Left ventricle myocardium inferior (tissue), 1 donor: ENCODE measurements around the gene AMOTL2. TPM values are rescaled to one million over a fixed set of nuclear protein-coding genes. Genes with fewer than 3 reads are reported as not detected.

Source experiments
- DNase-seq: peaks from one replicate; pipeline ENCODE4 v3.0.0-alpha.2; 2020
- H3K27ac ChIP-seq: fragments of 200-600 bp; replicated peaks from 2 replicates; pipeline ENCODE4 v1.8.0; 2021
- H3K27me3 ChIP-seq: fragments of 200-600 bp; 2 replicates; pipeline ENCODE4 v1.8.0; 2021; ENCODE audit warnings: low read depth
- H3K36me3 ChIP-seq: fragments of 200-600 bp; 2 replicates; pipeline ENCODE4 v1.8.0; 2021
- H3K4me1 ChIP-seq: fragments of 200-600 bp; 2 replicates; pipeline ENCODE4 v1.8.0; 2021
- H3K4me3 ChIP-seq: fragments of 200-600 bp; 2 replicates; pipeline ENCODE4 v1.8.0; 2021; ENCODE audit warnings: mild to moderate bottlenecking, moderate library complexity
- H3K9me3 ChIP-seq: fragments of 200-600 bp; replicated peaks from 2 replicates; pipeline ENCODE4 v1.8.0; 2021
- intact Hi-C: fragments of 100-400 bp; cut with micrococcal nuclease; formaldehyde crosslinking; loops from one replicate; pipeline ENCODE4 v1.11.0; 2022
- total RNA-seq: library from RNA; stranded (reverse); fragmentation: NEBNext Ultra II Directional; extraction: Animal tissue kit (Norgen Biotek cat#: 25700); gene quantifications from one replicate; pipeline ENCODE4 v1.2.1, GENCODE V29; 2021
- TF ChIP-seq, protein P1 (sequence below): fragments of 200-600 bp; IDR thresholded peaks from 2 replicates; pipeline ENCODE4 v1.8.0; 2021; ENCODE audit warnings: antibody characterized with exemption, mild to moderate bottlenecking, borderline replicate concordance
- donor health status: DM: no; HTN: yes; CAD: no; lungs with severe emphysema.

The AMOTL2 gene
- total RNA-seq, 1 donor from 2014 or later = 44.4 TPM

DNA sequence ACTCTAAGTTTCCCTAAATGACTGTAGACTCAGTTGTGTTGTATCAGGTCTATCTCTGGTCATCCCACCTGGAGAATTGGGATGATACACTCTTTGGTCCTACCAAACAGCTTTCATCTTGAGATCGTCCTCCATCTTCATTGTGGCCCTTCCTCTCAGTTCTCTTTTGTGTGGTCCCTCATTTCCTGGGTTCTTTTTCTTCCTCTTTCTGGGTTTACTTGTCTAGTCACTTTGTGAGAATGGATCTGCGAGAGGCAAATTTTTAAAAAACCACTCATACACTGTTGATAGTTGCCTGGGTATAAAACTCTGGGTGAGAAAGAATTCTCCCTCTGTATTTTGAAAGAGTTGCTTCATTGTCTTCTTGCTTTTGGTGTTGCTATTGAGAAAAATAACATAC is 6.0 kb upstream of the AMOTL2 start:
- Histone ChIP-seq H3K4me3 (no peak overlapping the region), H3K9me3 (no peaks in the 10 kb centered on the region), H3K36me3 (no peaks in the 10 kb centered on the region), H3K4me1 (peaks cover 24% of the 10 kb centered on the region), H3K27me3 (no peaks in the 10 kb centered on the region), H3K27ac (peak overlapping the region; percentile 21)
- TF ChIP-seq, protein P1, sequence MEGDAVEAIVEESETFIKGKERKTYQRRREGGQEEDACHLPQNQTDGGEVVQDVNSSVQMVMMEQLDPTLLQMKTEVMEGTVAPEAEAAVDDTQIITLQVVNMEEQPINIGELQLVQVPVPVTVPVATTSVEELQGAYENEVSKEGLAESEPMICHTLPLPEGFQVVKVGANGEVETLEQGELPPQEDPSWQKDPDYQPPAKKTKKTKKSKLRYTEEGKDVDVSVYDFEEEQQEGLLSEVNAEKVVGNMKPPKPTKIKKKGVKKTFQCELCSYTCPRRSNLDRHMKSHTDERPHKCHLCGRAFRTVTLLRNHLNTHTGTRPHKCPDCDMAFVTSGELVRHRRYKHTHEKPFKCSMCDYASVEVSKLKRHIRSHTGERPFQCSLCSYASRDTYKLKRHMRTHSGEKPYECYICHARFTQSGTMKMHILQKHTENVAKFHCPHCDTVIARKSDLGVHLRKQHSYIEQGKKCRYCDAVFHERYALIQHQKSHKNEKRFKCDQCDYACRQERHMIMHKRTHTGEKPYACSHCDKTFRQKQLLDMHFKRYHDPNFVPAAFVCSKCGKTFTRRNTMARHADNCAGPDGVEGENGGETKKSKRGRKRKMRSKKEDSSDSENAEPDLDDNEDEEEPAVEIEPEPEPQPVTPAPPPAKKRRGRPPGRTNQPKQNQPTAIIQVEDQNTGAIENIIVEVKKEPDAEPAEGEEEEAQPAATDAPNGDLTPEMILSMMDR = no peak
- intact Hi-C loops = loop anchor here (5.0 kb wide), 1 partner anchor 92 kb away; no protein-coding TSS in a partner anchor
- no peak for DNase-seq

GRCh38 chr3:134378818-134379217 is 4.6 kb upstream of the AMOTL2 start:
- Histone ChIP-seq H3K9me3 (no peaks in the 10 kb centered on the region), H3K4me3 (no peak overlapping the region), H3K27me3 (no peaks in the 10 kb centered on the region), H3K4me1 (peaks cover 35% of the 10 kb centered on the region), H3K27ac (no peak overlapping the region), H3K36me3 (no peaks in the 10 kb centered on the region)
- intact Hi-C loops = loop anchor here (2.0 kb wide), 1 partner anchor 70 kb away; no protein-coding TSS in a partner anchor
- TF ChIP-seq, protein P1 = no peak
- no peak for DNase-seq

- DNase-seq = no peak
- intact Hi-C loops = loop anchor here (2.0 kb wide), 1 partner anchor 70 kb away; no protein-coding TSS in a partner anchor
- Histone ChIP-seq H3K27ac (peak overlapping the region; percentile 62), H3K9me3 (no peaks in the 10 kb centered on the region), H3K27me3 (no peaks in the 10 kb centered on the region), H3K4me3 (no peak overlapping the region), H3K36me3 (no peaks in the 10 kb centered on the region), H3K4me1 (peaks cover 40% of the 10 kb centered on the region)
- TF ChIP-seq, protein P1 = peak; percentile 76
These were observed 4.1 kb upstream of the AMOTL2 start for GRCh38 chr3:134378384-134378783.

DNA sequence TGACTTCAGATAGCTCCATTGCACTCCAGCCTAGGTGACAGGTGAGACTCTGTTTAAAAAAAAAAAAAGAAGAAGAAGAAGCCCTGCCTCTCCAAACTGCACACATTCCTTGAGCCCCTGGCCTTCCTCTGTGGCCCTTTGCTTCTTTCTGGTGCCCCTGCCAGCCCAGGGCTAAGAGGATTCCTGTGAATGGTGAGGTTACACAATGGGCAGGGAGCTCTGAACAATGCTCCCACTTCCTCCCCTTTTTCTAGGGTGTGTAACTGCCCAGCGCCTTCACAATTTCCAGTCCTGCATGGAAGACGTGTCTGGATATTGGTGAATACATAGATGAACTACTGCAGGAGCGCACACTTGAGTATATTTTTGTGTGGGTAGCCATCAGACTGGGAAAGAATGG is 3.6 kb upstream of the AMOTL2 start:
- Histone ChIP-seq H3K27me3 (no peaks in the 10 kb centered on the region), H3K4me1 (peaks cover 45% of the 10 kb centered on the region), H3K4me3 (no peak overlapping the region), H3K27ac (peak overlapping the region; percentile 62), H3K36me3 (no peaks in the 10 kb centered on the region), H3K9me3 (no peaks in the 10 kb centered on the region)
- TF ChIP-seq, protein P1 = no peak
- DNase-seq = no peak
- intact Hi-C loops = loop anchor here (2.0 kb wide), 1 partner anchor 69 kb away; no protein-coding TSS in a partner anchor

GRCh38 chr3:134376786-134377426 is 2.7 kb upstream of the AMOTL2 start:
- H3K27me3 ChIP-seq = no peaks in the 10 kb centered on the region
- peaks cover 55% of the 10 kb centered on the region for H3K4me1 ChIP-seq
- DNase-seq = no peak
- H3K9me3 ChIP-seq = no peaks in the 10 kb centered on the region
- H3K36me3 ChIP-seq = peaks cover under 1% of the 10 kb centered on the region
- H3K27ac ChIP-seq = no peak overlapping the region
- intact Hi-C loops = no loop called here
- no peak overlapping the region for H3K4me3 ChIP-seq
- TF ChIP-seq, protein P1 = no peak
